GM19452 (cell line): Measurements from ENCODE around the gene ASGR1.
"Not testable (repeated sequence)": the region's sequence is repeated elsewhere in the genome, so short reads cannot be mapped to it uniquely, and the experiment has no call there.

Source experiments
- ATAC-seq: cut with Tn5 transposase; IDR thresholded peaks from one replicate; pipeline ENCODE4 v1.9.1; 2021; ENCODE audit not compliant: unreplicated experiment

Gene ASGR1

GRCh38 chr17:7166873-7167272 is 12.3 kb downstream of the ASGR1 start:
- no peak for ATAC-seq

- not testable (repeated sequence) for ATAC-seq
Measured at GRCh38 chr17:7159571-7159970, 19.6 kb downstream of the ASGR1 start.

GRCh38 chr17:7158424-7158823 is 20.7 kb downstream of the ASGR1 start:
- not testable (repeated sequence) for ATAC-seq

- ATAC-seq: no peak
Measured at GRCh38 chr17:7156342-7156940, 22.7 kb downstream of the ASGR1 start.

- no peak for ATAC-seq
Measured at GRCh38 chr17:7147772-7148171, 31.4 kb downstream of the ASGR1 start.

GRCh38 chr17:7146115-7146514 is 33.1 kb downstream of the ASGR1 start:
- ATAC-seq: no peak

GRCh38 chr17:7144213-7144612 is 35.0 kb downstream of the ASGR1 start:
- no peak for ATAC-seq

- ATAC-seq: no peak
Measured at GRCh38 chr17:7141824-7142223, 37.3 kb downstream of the ASGR1 start.

- no peak for ATAC-seq
Measured at GRCh38 chr17:7139400-7139799, 39.8 kb downstream of the ASGR1 start.

- ATAC-seq: no peak
Measured at GRCh38 chr17:7138800-7139381, 40.3 kb downstream of the ASGR1 start.

- ATAC-seq: no peak
Measured at GRCh38 chr17:7137171-7137943, 41.8 kb downstream of the ASGR1 start.

- no peak for ATAC-seq
Measured at GRCh38 chr17:7136266-7136877, 42.8 kb downstream of the ASGR1 start.

GRCh38 chr17:7133916-7134315 is 45.3 kb downstream of the ASGR1 start:
- ATAC-seq: no peak

- ATAC-seq: no peak
Measured at GRCh38 chr17:7133424-7133823, 45.7 kb downstream of the ASGR1 start.

- ATAC-seq: peak; percentile 58
Measured at GRCh38 chr17:7132511-7133094, 46.6 kb downstream of the ASGR1 start.

- ATAC-seq: no peak
Measured at GRCh38 chr17:7131423-7131791, 47.8 kb downstream of the ASGR1 start.

- ATAC-seq: no peak
Measured at GRCh38 chr17:7130621-7131422, 48.3 kb downstream of the ASGR1 start.

- ATAC-seq: no peak
Measured at GRCh38 chr17:7129311-7129710, 49.9 kb downstream of the ASGR1 start.

GRCh38 chr17:7128160-7128559 is 51.0 kb downstream of the ASGR1 start:
- no peak for ATAC-seq

- not testable (repeated sequence) for ATAC-seq
Measured at GRCh38 chr17:7127501-7127900, 51.7 kb downstream of the ASGR1 start.

GRCh38 chr17:7126386-7126785 is 52.8 kb downstream of the ASGR1 start:
- ATAC-seq: not testable (repeated sequence)
